Mucosa of stomach (tissue), 1 donor: ENCODE data around the gene TNRC18.

Experiments
- H3K27me3 ChIP-seq: one replicate; pipeline ENCODE4 v1.7.0; 2013; ENCODE audit warnings: mild to moderate bottlenecking, low read length; ENCODE audit not compliant: control insufficient read depth, insufficient read depth
- H3K36me3 ChIP-seq: one replicate; pipeline ENCODE4 v1.7.0; 2013; ENCODE audit warnings: low read length; ENCODE audit not compliant: control insufficient read depth, insufficient read depth
- H3K4me1 ChIP-seq: one replicate; pipeline ENCODE4 v1.7.0; 2013; ENCODE audit warnings: mild to moderate bottlenecking, low read length; ENCODE audit not compliant: control insufficient read depth, insufficient read depth
- H3K4me3 ChIP-seq: one replicate; pipeline ENCODE4 v1.7.0; 2013; ENCODE audit warnings: low read length
- H3K9ac ChIP-seq: one replicate; pipeline ENCODE4 v1.7.0; 2013; ENCODE audit warnings: mild to moderate bottlenecking, low read length, moderate library complexity
- H3K9me3 ChIP-seq: one replicate; pipeline ENCODE4 v1.7.0; 2013; ENCODE audit warnings: mild to moderate bottlenecking, low read length, moderate library complexity; ENCODE audit not compliant: control insufficient read depth
- donor health status: Pancreatic carcinoma.

TNRC18 gene

DNA sequence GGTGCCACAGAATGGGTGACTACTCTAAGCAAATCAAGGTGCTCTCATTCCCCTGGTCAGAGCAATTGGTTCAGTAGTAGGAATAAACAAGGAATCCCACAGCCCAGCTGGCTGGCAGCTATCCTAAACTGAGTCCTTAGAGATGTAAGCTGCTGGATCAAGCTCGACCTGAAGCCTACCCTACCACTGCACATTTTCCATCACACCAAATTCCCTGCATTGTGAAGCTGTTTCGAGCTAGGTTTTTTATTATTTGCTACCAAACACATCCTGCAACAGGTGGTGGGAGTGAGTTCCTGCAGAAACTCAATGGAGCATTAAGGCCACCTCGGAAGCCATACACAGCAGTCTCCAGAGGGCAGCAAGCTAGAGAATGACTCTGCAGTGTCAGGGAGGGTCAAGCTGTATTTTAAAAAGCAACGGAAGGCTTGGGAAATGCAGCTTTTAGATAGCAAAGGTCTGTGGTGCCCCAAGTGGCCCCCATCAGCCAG, 33.7 kb upstream of the TNRC18 start:
- H3K4me1 ChIP-seq: peaks cover 8% of the 10 kb centered on the region
- no peak overlapping the region for H3K4me3 ChIP-seq
- H3K27me3 ChIP-seq: no peaks in the 10 kb centered on the region
- no peaks in the 10 kb centered on the region for H3K36me3 ChIP-seq
- no peaks in the 10 kb centered on the region for H3K9me3 ChIP-seq
- no peak overlapping the region for H3K9ac ChIP-seq

DNA sequence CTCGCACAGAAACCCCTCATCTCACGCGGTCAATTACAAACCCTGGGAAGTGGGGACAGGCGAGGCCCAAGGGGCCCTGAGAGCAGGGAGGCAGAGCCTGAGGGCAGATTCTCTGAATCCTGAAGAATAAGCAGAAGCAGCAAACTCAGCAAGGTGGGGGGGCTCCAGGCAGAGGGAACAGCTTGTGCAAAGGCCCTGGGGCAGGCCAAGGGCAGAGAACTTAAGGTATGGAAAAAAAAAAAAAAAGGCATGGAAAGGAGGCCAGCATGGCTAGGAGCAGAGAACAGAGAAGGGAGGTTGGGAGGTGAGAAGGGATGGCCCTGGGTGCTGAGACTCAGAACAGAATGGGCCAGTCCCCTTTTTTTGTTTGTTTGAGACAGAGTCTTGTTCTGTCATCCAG, 32.8 kb upstream of the TNRC18 start:
- H3K27me3 ChIP-seq: no peaks in the 10 kb centered on the region
- H3K9me3 ChIP-seq: no peaks in the 10 kb centered on the region
- H3K9ac ChIP-seq: no peak overlapping the region
- H3K4me1 ChIP-seq: peaks cover 8% of the 10 kb centered on the region
- H3K36me3 ChIP-seq: no peaks in the 10 kb centered on the region
- no peak overlapping the region for H3K4me3 ChIP-seq

- Histone ChIP-seq H3K4me1 (peaks cover 8% of the 10 kb centered on the region), H3K36me3 (no peaks in the 10 kb centered on the region), H3K9me3 (no peaks in the 10 kb centered on the region), H3K4me3 (no peak overlapping the region), H3K27me3 (no peaks in the 10 kb centered on the region), H3K9ac (no peak overlapping the region)
These were observed 32.1 kb upstream of the TNRC18 start for GRCh38 chr7:5455581-5456219.

DNA sequence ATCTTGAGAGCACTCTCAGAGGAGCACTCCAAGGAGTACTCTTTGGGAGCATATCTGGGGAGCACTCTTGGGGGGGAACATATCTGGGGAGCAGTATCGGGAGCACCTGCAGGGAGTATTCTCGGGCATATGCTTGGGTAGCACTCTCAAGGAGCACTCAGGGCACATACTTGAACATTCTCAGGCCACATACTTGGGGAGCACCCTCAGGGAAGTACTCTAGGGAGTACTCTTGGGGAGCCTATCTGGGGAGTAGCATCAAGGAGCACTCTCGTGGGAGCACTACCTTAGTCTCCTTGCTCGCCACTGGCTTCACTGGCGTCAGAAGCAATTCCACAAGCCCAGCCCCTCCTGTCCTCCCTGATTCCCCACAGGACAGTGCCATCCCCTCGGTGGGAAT, 31.5 kb upstream of the TNRC18 start:
- H3K9ac ChIP-seq: no peak overlapping the region
- H3K27me3 ChIP-seq: no peaks in the 10 kb centered on the region
- no peak overlapping the region for H3K4me3 ChIP-seq
- no peaks in the 10 kb centered on the region for H3K36me3 ChIP-seq
- H3K9me3 ChIP-seq: no peaks in the 10 kb centered on the region
- H3K4me1 ChIP-seq: peaks cover 8% of the 10 kb centered on the region

- no peaks in the 10 kb centered on the region for H3K27me3 ChIP-seq
- no peak overlapping the region for H3K9ac ChIP-seq
- no peak overlapping the region for H3K4me3 ChIP-seq
- H3K36me3 ChIP-seq: no peaks in the 10 kb centered on the region
- peaks cover 8% of the 10 kb centered on the region for H3K4me1 ChIP-seq
- H3K9me3 ChIP-seq: no peaks in the 10 kb centered on the region
These were observed 30.9 kb upstream of the TNRC18 start for GRCh38 chr7:5454485-5454884.

DNA sequence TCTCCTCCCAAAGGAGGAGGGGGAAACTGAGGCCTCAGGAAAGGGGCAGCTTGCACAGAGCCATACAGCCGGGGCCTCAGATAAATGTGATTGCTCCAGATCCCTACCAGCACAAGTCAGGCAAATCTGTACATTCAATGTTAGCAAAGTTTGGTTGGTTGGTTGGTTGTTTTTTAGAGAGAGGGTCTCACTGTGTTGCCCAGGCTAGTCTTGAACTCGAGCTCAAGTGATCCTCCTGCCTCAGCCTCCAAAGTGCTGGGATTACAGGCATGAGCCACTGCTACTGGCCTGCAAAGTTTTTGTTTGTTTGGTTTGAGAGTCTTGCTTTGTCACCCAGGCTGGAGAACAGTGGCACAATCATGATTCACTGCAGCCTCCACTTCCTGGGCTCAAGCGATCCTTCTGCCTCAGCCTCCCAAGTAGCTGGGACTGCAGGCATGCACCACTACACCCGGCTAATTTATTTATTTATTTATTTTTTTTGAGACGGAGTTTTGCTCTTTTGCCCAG, 30.0 kb upstream of the TNRC18 start:
- H3K27me3 ChIP-seq: no peaks in the 10 kb centered on the region
- H3K9ac ChIP-seq: no peak overlapping the region
- H3K4me3 ChIP-seq: no peak overlapping the region
- H3K4me1 ChIP-seq: peaks cover 8% of the 10 kb centered on the region
- no peaks in the 10 kb centered on the region for H3K36me3 ChIP-seq
- no peaks in the 10 kb centered on the region for H3K9me3 ChIP-seq

- no peaks in the 10 kb centered on the region for H3K36me3 ChIP-seq
- no peaks in the 10 kb centered on the region for H3K27me3 ChIP-seq
- no peak overlapping the region for H3K9ac ChIP-seq
- peaks cover 7% of the 10 kb centered on the region for H3K4me1 ChIP-seq
- H3K4me3 ChIP-seq: no peak overlapping the region
- no peaks in the 10 kb centered on the region for H3K9me3 ChIP-seq
These were observed 29.4 kb upstream of the TNRC18 start for GRCh38 chr7:5452937-5453540.

GRCh38 chr7:5452470-5452899, 28.9 kb upstream of the TNRC18 start:
- no peaks in the 10 kb centered on the region for H3K27me3 ChIP-seq
- H3K9ac ChIP-seq: no peak overlapping the region
- no peak overlapping the region for H3K4me3 ChIP-seq
- H3K4me1 ChIP-seq: peaks cover 2% of the 10 kb centered on the region
- no peaks in the 10 kb centered on the region for H3K9me3 ChIP-seq
- no peaks in the 10 kb centered on the region for H3K36me3 ChIP-seq

DNA sequence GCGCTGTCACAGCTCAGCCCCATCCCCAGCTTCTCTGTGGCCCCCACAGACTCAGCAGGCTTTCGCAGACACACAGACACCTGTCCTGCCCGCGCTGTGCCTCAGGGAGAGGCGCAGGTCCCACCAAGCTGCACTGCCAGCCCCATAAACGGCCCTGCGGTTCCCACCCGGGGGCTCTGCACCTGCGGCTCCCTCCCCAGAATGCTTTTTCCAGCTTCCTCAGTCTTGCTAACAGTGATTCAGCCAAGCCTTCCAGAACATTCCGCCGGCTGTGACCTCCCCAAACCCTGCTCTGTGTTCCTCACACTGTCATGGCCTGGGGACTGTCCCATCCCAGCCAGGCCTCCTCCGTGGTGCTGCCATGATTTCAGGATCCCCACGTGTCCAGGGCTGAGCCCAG, 27.8 kb upstream of the TNRC18 start:
- Histone ChIP-seq H3K9ac (no peak overlapping the region), H3K4me1 (no peaks in the 10 kb centered on the region), H3K9me3 (no peaks in the 10 kb centered on the region), H3K4me3 (no peak overlapping the region), H3K27me3 (no peaks in the 10 kb centered on the region), H3K36me3 (no peaks in the 10 kb centered on the region)

GRCh38 chr7:5450549-5451327, 27.1 kb upstream of the TNRC18 start:
- Histone ChIP-seq H3K36me3 (no peaks in the 10 kb centered on the region), H3K27me3 (no peaks in the 10 kb centered on the region), H3K4me3 (no peak overlapping the region), H3K9me3 (no peaks in the 10 kb centered on the region), H3K4me1 (no peaks in the 10 kb centered on the region), H3K9ac (no peak overlapping the region)

DNA sequence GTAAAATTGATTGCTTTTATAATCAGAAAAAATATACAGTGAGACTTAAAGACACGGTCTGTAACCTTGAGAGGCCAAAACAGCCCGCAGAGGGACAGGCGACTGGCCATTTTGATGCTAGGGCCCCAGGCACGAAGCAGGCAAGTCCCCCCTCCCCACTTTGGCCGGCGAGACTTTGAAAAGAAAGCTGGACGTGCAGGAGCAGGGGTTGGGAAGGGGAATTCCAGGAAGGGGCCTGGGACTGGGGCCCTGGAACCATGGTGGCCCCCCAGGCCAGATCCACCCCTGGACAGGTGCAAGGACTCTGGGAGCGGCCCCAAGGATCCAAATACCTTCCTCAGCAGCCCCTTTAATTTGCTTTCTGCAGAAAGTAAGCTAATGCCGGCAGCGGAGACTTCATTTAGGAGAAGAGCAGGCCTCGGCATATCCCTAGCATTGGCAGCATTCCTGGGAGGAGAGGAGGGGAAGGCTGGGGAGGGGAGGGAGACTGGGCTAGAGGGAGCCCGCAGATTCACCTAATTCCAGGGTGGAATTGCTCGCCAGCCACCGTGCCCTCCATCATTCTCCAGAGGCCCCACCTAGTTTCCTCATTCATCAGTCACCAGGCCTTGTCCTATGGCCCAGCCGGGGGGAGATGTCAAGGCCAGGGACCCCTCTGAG, 24.9 kb upstream of the TNRC18 start:
- no peaks in the 10 kb centered on the region for H3K4me1 ChIP-seq
- H3K9ac ChIP-seq: no peak overlapping the region
- no peaks in the 10 kb centered on the region for H3K9me3 ChIP-seq
- no peaks in the 10 kb centered on the region for H3K36me3 ChIP-seq
- H3K27me3 ChIP-seq: no peaks in the 10 kb centered on the region
- H3K4me3 ChIP-seq: no peak overlapping the region
